ENCODE measurements around the gene PACS1.

The PACS1 gene

GRCh38 chr11:66290330-66290621 is 220.2 kb downstream of the PACS1 start:
- in situ Hi-C loops (cut with HindIII; ENCODE audit: low sequenced_read_pairs) = no loop called here
- H3K4me3 ChIP-seq (ENCODE audit: low read depth, low read length) = no peak overlapping the region
- TF ChIP-seq CTCF (IDR thresholded peaks at IDR 0.05; ENCODE audit: low read depth, low read length, missing control alignments) = no peak
- no peak for DNase-seq (ENCODE audit: low read depth)

- in situ Hi-C loops (cut with HindIII; ENCODE audit: low sequenced_read_pairs) = no loop called here
- no peak for TF ChIP-seq CTCF (IDR thresholded peaks at IDR 0.05; ENCODE audit: low read depth, low read length, missing control alignments)
Observed at GRCh38 chr11:66291303-66291705, 221.2 kb downstream of the PACS1 start.

GRCh38 chr11:66291706-66292542 is 221.9 kb downstream of the PACS1 start, which contains the start of gene TMEM151A:
TMEM151A (plus strand) TSS chr11:66291894; CDS start chr11:66292014, 120 bp downstream.
- in situ Hi-C loops (cut with HindIII; ENCODE audit: low sequenced_read_pairs) = no loop called here
- H3K4me3 ChIP-seq (ENCODE audit: low read depth, low read length) = no peak within 1 kb of the TSS
- DNase-seq (ENCODE audit: low read depth) = no peak
- no peak for TF ChIP-seq CTCF (IDR thresholded peaks at IDR 0.05; ENCODE audit: low read depth, low read length, missing control alignments)

More at GRCh38 chr11:66291303-66291705, 221.2 kb downstream of the PACS1 start:
- H3K4me3 ChIP-seq (ENCODE audit: low read depth, low read length) = no peak overlapping the region
- no peak for DNase-seq (ENCODE audit: low read depth)

- TF ChIP-seq CTCF (IDR thresholded peaks at IDR 0.05; ENCODE audit: low read depth, low read length, missing control alignments) = no peak
- no peak for DNase-seq (ENCODE audit: low read depth)
- no peak overlapping the region for H3K4me3 ChIP-seq (ENCODE audit: low read depth, low read length)
- in situ Hi-C loops (cut with HindIII; ENCODE audit: low sequenced_read_pairs) = no loop called here
Observed at GRCh38 chr11:66292543-66293332, 222.7 kb downstream of the PACS1 start.

GRCh38 chr11:66293352-66293751 is 223.3 kb downstream of the PACS1 start:
- no peak for DNase-seq (ENCODE audit: low read depth)
- in situ Hi-C loops (cut with HindIII; ENCODE audit: low sequenced_read_pairs) = no loop called here
- no peak overlapping the region for H3K4me3 ChIP-seq (ENCODE audit: low read depth, low read length)
- TF ChIP-seq CTCF (IDR thresholded peaks at IDR 0.05; ENCODE audit: low read depth, low read length, missing control alignments) = no peak

- in situ Hi-C loops (cut with HindIII; ENCODE audit: low sequenced_read_pairs) = no loop called here
- no peak for DNase-seq (ENCODE audit: low read depth)
- TF ChIP-seq CTCF (IDR thresholded peaks at IDR 0.05; ENCODE audit: low read depth, low read length, missing control alignments) = no peak
- H3K4me3 ChIP-seq (ENCODE audit: low read depth, low read length) = no peak overlapping the region
Observed at GRCh38 chr11:66293777-66294625, 223.9 kb downstream of the PACS1 start.
